Transverse colon (tissue), 4 donors: ENCODE results near the gene CEMIP2. TPM values are rescaled to one million over a fixed set of nuclear protein-coding genes. Genes with fewer than 3 reads are reported as not detected.

Experiments used
- DNase-seq: peaks from one replicate; pipeline ENCODE4 v3.0.0-alpha.2; 2019
- H3K27ac ChIP-seq, 4 donors: fragments of 200-600 bp; sonication (generic); 2 replicates each; pipeline ENCODE4 v1.5.1; 2016 to 2018; ENCODE audit warnings: inconsistent platforms in 4 of 4
- H3K27me3 ChIP-seq: fragments of 200-600 bp; sonication (generic); 2 replicates; pipeline ENCODE4 v1.5.1; 2017; ENCODE audit warnings: inconsistent platforms
- H3K36me3 ChIP-seq, 4 donors: fragments of 200-600 bp; sonication (generic); 2 replicates each; pipeline ENCODE4 v1.5.1; 2017 to 2019; ENCODE audit warnings: inconsistent platforms in 4 of 4
- H3K4me1 ChIP-seq, 4 donors: fragments of 200-600 bp; sonication (generic); 2 replicates each; pipeline ENCODE4 v1.5.1; 2017 to 2020; ENCODE audit warnings: inconsistent platforms in 4 of 4
- H3K4me3 ChIP-seq, 4 donors: fragments of 200-600 bp; sonication (generic); 1 replicate in 1 of 4; 2 replicates in 3 of 4; pipeline versions ENCODE4 v1.5.1 to v1.6.1; 2017 to 2019; ENCODE audit warnings: inconsistent platforms in 4 of 4
- H3K9me3 ChIP-seq, 2 donors: fragments of 200-600 bp; sonication (generic); 2 replicates each; pipeline ENCODE4 v1.5.1; 2017 to 2019; ENCODE audit warnings: inconsistent platforms in 2 of 2
- CTCF ChIP-seq, 5 experiments: fragments of 200-600 bp in 3 of 5; fragments of 450-650 bp in 2 of 5; sonication (generic) in 3 of 5; IDR thresholded peaks; 1 replicate in 2 of 5; 2 replicates in 3 of 5; pipeline ENCODE4 v1.5.1; 2016 to 2017; ENCODE audit warnings: antibody characterized with exemption in 5 of 5, inconsistent platforms in 3 of 5, mild to moderate bottlenecking in 2 of 5, moderate library complexity in 1 of 5
- EP300 ChIP-seq: sonication (generic); formaldehyde crosslinking; IDR thresholded peaks from one replicate; pipeline ENCODE4 v1.6.1; 2017; ENCODE audit warnings: antibody characterized with exemption, low read depth
- POLR2A ChIP-seq: fragments of 450-650 bp; IDR thresholded peaks from one replicate; pipeline ENCODE4 v1.6.1; 2016; ENCODE audit warnings: antibody characterized with exemption, mild to moderate bottlenecking, moderate library complexity
- POLR2AphosphoS5 ChIP-seq, 3 donors: sonication (generic); formaldehyde crosslinking; IDR thresholded peaks; one replicate each; pipeline ENCODE4 v1.6.1; 2016; ENCODE audit warnings: antibody characterized with exemption in 3 of 3
- WGBS, 2 donors: methylation state at CpG; one replicate each; pipeline ENCODE4 v1.1.5; 2018; ENCODE audit warnings: low coverage in 1 of 2; 5-methylcytosine and 5-hydroxymethylcytosine counted together
- in situ Hi-C, 4 donors: fragments of 200-750 bp; cut with MboI; loops; one replicate each; pipeline versions ENCODE4 v1.15.0 to v1.15.1; 2017; ENCODE audit warnings: low sequenced_read_pairs in 3 of 4, low pct_ligation_motif_present in 1 of 4, low pct_unique_long_range_greater_than_20kb in 1 of 4
- intact Hi-C: fragments of 100-400 bp; cut with DNase I; formaldehyde crosslinking; loops from one replicate; pipeline ENCODE4 v1.15.1; 2023; ENCODE audit warnings: low total_unique reads
- total RNA-seq, 4 donors: library from RNA; depleted of rRNA; stranded (reverse); fragments of >200 nt; gene quantifications; one replicate each; pipeline ENCODE4 v1.1.0, GENCODE V29; 2016

CEMIP2 gene
- total RNA-seq, 4 donors from 2014 or later = 56.3 to 352 (median 236) TPM

- no peak overlapping the region for H3K27ac ChIP-seq
- WGBS, 2 donors = 74 to 91% methylated on average over 3 of the region's 3 CpGs
- H3K4me1 ChIP-seq = no peaks in the 10 kb centered on the region
- no peaks in the 10 kb centered on the region for H3K27me3 ChIP-seq
- no peaks in the 10 kb centered on the region for H3K9me3 ChIP-seq
- in situ Hi-C loops = loop anchor here in 2 of 4 donors (25.0 kb wide), 2 partner anchors 494 to 1144 kb away; no protein-coding TSS in a partner anchor
- H3K36me3 ChIP-seq = no peaks in the 10 kb centered on the region
- intact Hi-C loops = no loop called here
- TF ChIP-seq POLR2AphosphoS5 (IDR thresholded peaks at IDR 0.05) (no peak), EP300 (no peak), CTCF (IDR thresholded peaks at IDR 0.05) (no peak), POLR2A (no peak)
- DNase-seq = no peak
- no peak overlapping the region for H3K4me3 ChIP-seq
These were observed 12.6 kb upstream of the CEMIP2 start for GRCh38 chr9:71780953-71781352.

DNA sequence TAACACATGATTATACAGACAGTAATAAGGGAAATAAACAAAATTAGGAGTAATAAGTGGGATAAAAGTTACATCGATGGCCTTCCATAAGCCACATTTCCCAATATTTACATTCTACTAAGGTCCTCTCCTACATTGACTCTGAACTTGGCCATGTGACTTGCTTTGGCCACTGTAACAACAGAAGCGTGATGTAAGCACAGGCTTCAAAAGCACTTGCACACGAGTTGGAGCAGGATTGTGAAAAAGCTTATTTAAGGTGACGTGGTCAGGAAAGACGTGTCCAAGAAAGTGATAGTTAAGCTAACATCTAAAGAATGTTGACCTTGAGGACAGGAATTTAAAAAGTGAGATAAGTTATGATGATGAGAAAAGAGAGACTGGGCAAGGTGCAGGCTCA, 9.8 kb upstream of the CEMIP2 start:
- intact Hi-C loops (no loop called here), in situ Hi-C loops (loop anchor here in 3 of 4 donors (10.0 to 25.0 kb wide), 3 partner anchors 173 to 1141 kb away; no protein-coding TSS in a partner anchor)
- H3K4me3 ChIP-seq = no peak overlapping the region
- no peak for TF ChIP-seq CTCF (IDR thresholded peaks at IDR 0.05)
- no peak for TF ChIP-seq EP300
- TF ChIP-seq POLR2A = no peak
- no peak for TF ChIP-seq POLR2AphosphoS5 (IDR thresholded peaks at IDR 0.05)
- DNase-seq = no peak
- H3K27ac ChIP-seq = no peak overlapping the region
- 87 to 100% methylated on average over 1 to 5 of the region's 5 CpGs for WGBS, 2 donors
- no peaks in the 10 kb centered on the region for H3K4me1 ChIP-seq
- H3K27me3 ChIP-seq = no peaks in the 10 kb centered on the region
- H3K9me3 ChIP-seq = no peaks in the 10 kb centered on the region
- H3K36me3 ChIP-seq = no peaks in the 10 kb centered on the region

GRCh38 chr9:71774920-71775319, 6.6 kb upstream of the CEMIP2 start:
- intact Hi-C loops (no loop called here), in situ Hi-C loops (loop anchor here (10.0 to 25.0 kb wide), 4 partner anchors 163 to 1138 kb away; no protein-coding TSS in a partner anchor)
- H3K4me3 ChIP-seq = no peak overlapping the region
- no peaks in the 10 kb centered on the region for H3K36me3 ChIP-seq
- 49 to 80% methylated on average over 1 to 3 of the region's 3 CpGs for WGBS, 2 donors
- no peaks in the 10 kb centered on the region for H3K9me3 ChIP-seq
- DNase-seq = no peak
- H3K4me1 ChIP-seq = peaks cover 0 to 3% (median 1%) of the 10 kb centered on the region in 4 donors
- TF ChIP-seq POLR2A = no peak
- no peak for TF ChIP-seq EP300
- TF ChIP-seq POLR2AphosphoS5 (IDR thresholded peaks at IDR 0.05) = no peak
- no peak for TF ChIP-seq CTCF (IDR thresholded peaks at IDR 0.05)
- H3K27me3 ChIP-seq = no peaks in the 10 kb centered on the region
- no peak overlapping the region for H3K27ac ChIP-seq

- no peak overlapping the region for H3K27ac ChIP-seq
- H3K4me3 ChIP-seq = no peak overlapping the region
- DNase-seq = no peak
- H3K36me3 ChIP-seq = no peaks in the 10 kb centered on the region
- H3K9me3 ChIP-seq = no peaks in the 10 kb centered on the region
- peaks cover 0 to 12% (median 8%) of the 10 kb centered on the region in 4 donors for H3K4me1 ChIP-seq
- WGBS, 2 donors = 84 to 100% methylated on average over 2 to 4 of the region's 4 CpGs
- in situ Hi-C loops (loop anchor here (10.0 to 25.0 kb wide), 2 partner anchors 160 to 168 kb away; no protein-coding TSS in a partner anchor), intact Hi-C loops (no loop called here)
- TF ChIP-seq POLR2A (no peak), EP300 (no peak), POLR2AphosphoS5 (IDR thresholded peaks at IDR 0.05) (no peak), CTCF (IDR thresholded peaks at IDR 0.05) (no peak)
- no peaks in the 10 kb centered on the region for H3K27me3 ChIP-seq
These were observed 4.4 kb upstream of the CEMIP2 start for GRCh38 chr9:71772726-71773125.
